Subcutaneous abdominal adipose tissue (tissue), 5 donors: Measurements from ENCODE around the gene C16orf89.
"Not testable (repeated sequence)": the region's sequence is repeated elsewhere in the genome, so short reads cannot be mapped to it uniquely, and the experiment has no call there.

ENCODE experiments used
- H3K27ac ChIP-seq: one replicate; pipeline ENCODE4 v1.7.0; 2013; ENCODE audit warnings: low read depth, mild to moderate bottlenecking, inconsistent platforms, low read length, moderate library complexity
- H3K27me3 ChIP-seq, 5 donors: one replicate each; pipeline ENCODE4 v1.7.0; 2013; ENCODE audit warnings: low read length in 5 of 5, inconsistent platforms in 1 of 5; ENCODE audit not compliant: control insufficient read depth in 5 of 5, insufficient read depth in 4 of 5
- H3K36me3 ChIP-seq, 5 donors: one replicate each; pipeline ENCODE4 v1.7.0; 2013; ENCODE audit warnings: low read length in 5 of 5; ENCODE audit not compliant: control insufficient read depth in 5 of 5, insufficient read depth in 5 of 5
- H3K4me1 ChIP-seq, 5 donors: one replicate each; pipeline ENCODE4 v1.7.0; 2013; ENCODE audit warnings: low read length in 5 of 5, mild to moderate bottlenecking in 3 of 5, moderate library complexity in 1 of 5; ENCODE audit not compliant: control insufficient read depth in 5 of 5, insufficient read depth in 5 of 5
- H3K4me3 ChIP-seq, 5 donors: one replicate each; pipeline ENCODE4 v1.7.0; 2013; ENCODE audit warnings: low read length in 5 of 5, low read depth in 1 of 5
- H3K9ac ChIP-seq, 5 donors: one replicate each; pipeline ENCODE4 v1.7.0; 2013; ENCODE audit warnings: low read length in 5 of 5, mild to moderate bottlenecking in 4 of 5, moderate library complexity in 3 of 5
- H3K9me3 ChIP-seq, 5 donors: one replicate each; pipeline ENCODE4 v1.7.0; 2013; ENCODE audit warnings: low read length in 5 of 5; ENCODE audit not compliant: control insufficient read depth in 5 of 5
- donor health status: healthy.
- donor health status: healthy.
- donor health status: healthy.
- donor health status: healthy.
- donor health status: healthy.

C16orf89 gene

GRCh38 chr16:5096437-5097060 lies 30.8 kb upstream of the C16orf89 start:
- H3K27me3 ChIP-seq, H3K9me3 ChIP-seq, H3K36me3 ChIP-seq, H3K4me1 ChIP-seq, H3K27ac ChIP-seq: not testable (repeated sequence)
- Histone ChIP-seq H3K4me3 (peak overlapping the region; percentile 59 to 70 (median 63)), H3K9ac (peak overlapping the region in 1 of 5 donors; percentile 76)

GRCh38 chr16:5095145-5095830 lies 29.5 kb upstream of the C16orf89 start:
- not testable (repeated sequence) for H3K27ac ChIP-seq, H3K27me3 ChIP-seq, H3K9me3 ChIP-seq, H3K4me3 ChIP-seq, H3K4me1 ChIP-seq, H3K9ac ChIP-seq, H3K36me3 ChIP-seq

GRCh38 chr16:5093746-5094145 lies 28.0 kb upstream of the C16orf89 start:
- H3K4me3 ChIP-seq, H3K9ac ChIP-seq, H3K4me1 ChIP-seq, H3K27ac ChIP-seq, H3K9me3 ChIP-seq, H3K27me3 ChIP-seq: not testable (repeated sequence)
- peaks cover 0 to 17% (median 11%) of the 10 kb centered on the region in 5 donors for H3K36me3 ChIP-seq

GRCh38 chr16:5093081-5093480 lies 27.3 kb upstream of the C16orf89 start:
- H3K27ac ChIP-seq, H3K27me3 ChIP-seq, H3K9ac ChIP-seq, H3K4me3 ChIP-seq, H3K9me3 ChIP-seq, H3K4me1 ChIP-seq: not testable (repeated sequence)
- peaks cover 0 to 23% (median 15%) of the 10 kb centered on the region in 5 donors for H3K36me3 ChIP-seq

- not testable (repeated sequence) for H3K27me3 ChIP-seq, H3K9ac ChIP-seq, H3K4me3 ChIP-seq, H3K27ac ChIP-seq, H3K4me1 ChIP-seq, H3K9me3 ChIP-seq
- peaks cover 0 to 36% (median 19%) of the 10 kb centered on the region in 5 donors for H3K36me3 ChIP-seq
Measured at GRCh38 chr16:5090592-5090991, 24.8 kb upstream of the C16orf89 start.

- not testable (repeated sequence) for H3K27me3 ChIP-seq, H3K9me3 ChIP-seq, H3K4me1 ChIP-seq, H3K9ac ChIP-seq, H3K4me3 ChIP-seq, H3K27ac ChIP-seq
- H3K36me3 ChIP-seq: peaks cover 0 to 39% (median 20%) of the 10 kb centered on the region in 5 donors
Measured at GRCh38 chr16:5089911-5090555, 24.3 kb upstream of the C16orf89 start.

- peaks cover 0 to 43% (median 20%) of the 10 kb centered on the region in 5 donors for H3K36me3 ChIP-seq
- H3K4me1 ChIP-seq, H3K27ac ChIP-seq, H3K9ac ChIP-seq, H3K4me3 ChIP-seq, H3K9me3 ChIP-seq, H3K27me3 ChIP-seq: not testable (repeated sequence)
Measured at GRCh38 chr16:5088936-5089335, 23.2 kb upstream of the C16orf89 start.

GRCh38 chr16:5088086-5088790 lies 22.5 kb upstream of the C16orf89 start:
- H3K9me3 ChIP-seq: not testable (repeated sequence)
- H3K36me3 ChIP-seq: peaks cover 0 to 43% (median 21%) of the 10 kb centered on the region in 5 donors

GRCh38 chr16:5085716-5086115 lies 20.0 kb upstream of the C16orf89 start:
- not testable (repeated sequence) for H3K27me3 ChIP-seq

More at GRCh38 chr16:5088086-5088790, 22.5 kb upstream of the C16orf89 start:
- not testable (repeated sequence) for H3K4me3 ChIP-seq, H3K27ac ChIP-seq, H3K4me1 ChIP-seq, H3K9ac ChIP-seq, H3K27me3 ChIP-seq

GRCh38 chr16:5084802-5085201 lies 19.0 kb upstream of the C16orf89 start:
- H3K9ac ChIP-seq, H3K27ac ChIP-seq, H3K9me3 ChIP-seq, H3K4me1 ChIP-seq, H3K27me3 ChIP-seq, H3K4me3 ChIP-seq: not testable (repeated sequence)
- H3K36me3 ChIP-seq: peaks cover 0 to 56% (median 27%) of the 10 kb centered on the region in 5 donors

More at GRCh38 chr16:5085716-5086115, 20.0 kb upstream of the C16orf89 start:
- H3K9me3 ChIP-seq, H3K4me1 ChIP-seq, H3K9ac ChIP-seq, H3K27ac ChIP-seq, H3K4me3 ChIP-seq: not testable (repeated sequence)
- H3K36me3 ChIP-seq: peaks cover 0 to 59% (median 30%) of the 10 kb centered on the region in 5 donors
